Measurements from ENCODE around the gene NSUN6. TPM values are rescaled to one million over a fixed set of nuclear protein-coding genes. Genes with fewer than 3 reads are reported as not detected.
A peak's percentile ranks its signal among the peaks of the same experiment; 100 is the strongest.
"Not testable (repeated sequence)": the region's sequence is repeated elsewhere in the genome, so short reads cannot be mapped to it uniquely, and the experiment has no call there.

NSUN6 gene
- polyA plus RNA-seq, 3 donors = 1.2 to 5.1 (median 3.1) TPM

DNA sequence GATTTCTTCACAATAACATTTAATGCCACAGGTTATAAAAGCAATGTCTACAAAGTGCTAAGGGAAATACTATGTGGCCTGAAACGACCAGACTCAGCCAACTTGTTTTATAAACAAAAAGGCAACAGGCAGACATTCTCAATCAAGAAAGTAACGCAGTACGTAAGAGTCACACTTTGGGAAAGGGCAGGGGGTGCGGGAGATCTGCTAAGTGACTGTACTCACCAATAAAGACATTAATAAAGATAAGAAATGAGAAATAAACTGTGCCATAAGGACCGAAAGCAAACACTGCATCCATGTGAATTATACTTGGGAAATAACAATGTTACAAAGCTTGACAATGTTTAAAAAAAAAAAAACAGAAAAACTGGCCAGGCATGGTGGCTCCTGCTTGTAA is 25.5 kb downstream of the NSUN6 start:
- Histone ChIP-seq H3K36me3 (replicated peaks in 1 of 2; ENCODE audit: control insufficient read depth in 1 of 2, insufficient read depth in 2 of 2, low read length in 2 of 2) (peaks cover 4 to 15% of the 10 kb centered on the region in 2 donors), H3K9me3 (replicated peaks in 1 of 2; ENCODE audit: control insufficient read depth in 1 of 2, insufficient read depth in 1 of 2, low read length in 2 of 2) (no peaks in the 10 kb centered on the region), H3K79me2 (ENCODE audit: insufficient read depth, low read length) (no peaks in the 10 kb centered on the region), H3K4me1 (ENCODE audit: control insufficient read depth in 1 of 2, insufficient read depth in 2 of 2, low read length in 2 of 2) (peaks cover 0 to 3% of the 10 kb centered on the region in 2 donors), H2AFZ (ENCODE audit: insufficient read depth, low read depth, low read length, poor library complexity, severe bottlenecking) (no peak overlapping the region), H3K9ac (ENCODE audit: insufficient read depth, low read length, poor library complexity, severe bottlenecking) (no peak overlapping the region), H3K27me3 (ENCODE audit: control insufficient read depth in 2 of 2, insufficient read depth in 2 of 2, low read length in 2 of 2) (no peaks in the 10 kb centered on the region), H4K20me1 (ENCODE audit: insufficient read depth, low read length) (no peaks in the 10 kb centered on the region), H3K27ac (ENCODE audit: low read depth in 1 of 2, low read length in 2 of 2) (no peak overlapping the region), H3K4me2 (replicated peaks; ENCODE audit: extremely low read depth, low read length, poor library complexity, severe bottlenecking) (no peak overlapping the region), H3K4me3 (replicated peaks in 1 of 3; ENCODE audit: low read depth in 2 of 3, low read length in 3 of 3) (no peak overlapping the region)
- H3K9me3 Mint-ChIP-seq = peaks cover 0 to 3% (median 0%) of the 10 kb centered on the region in 7 donors
- H3K36me3 Mint-ChIP-seq = peaks cover 22 to 23% of the 10 kb centered on the region in 2 donors
- 80% methylated on average over 1 of the region's 5 CpGs for WGBS (ENCODE audit: insufficient coverage)
- H3K27me3 Mint-ChIP-seq (ENCODE audit: low read depth in 3 of 3) = no peaks in the 10 kb centered on the region
- no peak for DNase-seq
- TF ChIP-seq, protein P1, sequence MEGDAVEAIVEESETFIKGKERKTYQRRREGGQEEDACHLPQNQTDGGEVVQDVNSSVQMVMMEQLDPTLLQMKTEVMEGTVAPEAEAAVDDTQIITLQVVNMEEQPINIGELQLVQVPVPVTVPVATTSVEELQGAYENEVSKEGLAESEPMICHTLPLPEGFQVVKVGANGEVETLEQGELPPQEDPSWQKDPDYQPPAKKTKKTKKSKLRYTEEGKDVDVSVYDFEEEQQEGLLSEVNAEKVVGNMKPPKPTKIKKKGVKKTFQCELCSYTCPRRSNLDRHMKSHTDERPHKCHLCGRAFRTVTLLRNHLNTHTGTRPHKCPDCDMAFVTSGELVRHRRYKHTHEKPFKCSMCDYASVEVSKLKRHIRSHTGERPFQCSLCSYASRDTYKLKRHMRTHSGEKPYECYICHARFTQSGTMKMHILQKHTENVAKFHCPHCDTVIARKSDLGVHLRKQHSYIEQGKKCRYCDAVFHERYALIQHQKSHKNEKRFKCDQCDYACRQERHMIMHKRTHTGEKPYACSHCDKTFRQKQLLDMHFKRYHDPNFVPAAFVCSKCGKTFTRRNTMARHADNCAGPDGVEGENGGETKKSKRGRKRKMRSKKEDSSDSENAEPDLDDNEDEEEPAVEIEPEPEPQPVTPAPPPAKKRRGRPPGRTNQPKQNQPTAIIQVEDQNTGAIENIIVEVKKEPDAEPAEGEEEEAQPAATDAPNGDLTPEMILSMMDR (IDR thresholded peaks at IDR 0.05) = no peak
- intact Hi-C loops (cut with micrococcal nuclease) = no loop called here
- H3K4me3 Mint-ChIP-seq = no peak overlapping the region
- H3K27ac Mint-ChIP-seq = no peak overlapping the region
- peaks cover 9% of the 10 kb centered on the region for H3K4me1 Mint-ChIP-seq

DNA sequence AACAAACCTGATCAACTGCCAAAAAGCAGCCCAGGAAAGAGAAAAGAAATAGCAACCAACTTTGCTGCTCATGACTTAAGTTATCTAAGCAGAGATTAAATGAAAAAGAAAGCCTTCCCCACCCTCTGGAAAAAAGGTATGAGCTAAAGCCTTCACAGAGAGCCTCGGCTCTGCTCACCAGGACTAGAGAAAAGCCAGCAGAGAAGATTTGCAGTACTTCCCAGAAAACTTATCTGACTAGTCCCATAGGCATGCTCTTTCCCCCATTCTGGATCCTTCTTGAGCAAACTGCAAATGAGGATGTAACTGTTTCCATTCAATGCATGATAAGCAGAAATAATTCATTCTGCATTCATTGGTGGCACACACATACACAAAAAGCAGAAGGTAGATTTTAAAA is 27.7 kb downstream of the NSUN6 start:
- WGBS (ENCODE audit: insufficient coverage) = no CpG with 5 or more reads among the region's 1 CpG
- H3K4me2 ChIP-seq (replicated peaks; ENCODE audit: extremely low read depth, low read length, poor library complexity, severe bottlenecking); H3K27ac ChIP-seq (ENCODE audit: low read depth in 1 of 2, low read length in 2 of 2); H3K9ac ChIP-seq (ENCODE audit: insufficient read depth, low read length, poor library complexity, severe bottlenecking); H3K4me1 Mint-ChIP-seq; H3K4me1 ChIP-seq (ENCODE audit: control insufficient read depth in 1 of 2, insufficient read depth in 2 of 2, low read length in 2 of 2); H3K9me3 Mint-ChIP-seq; H3K27me3 ChIP-seq (ENCODE audit: control insufficient read depth in 2 of 2, insufficient read depth in 2 of 2, low read length in 2 of 2); H3K9me3 ChIP-seq (replicated peaks in 1 of 2; ENCODE audit: control insufficient read depth in 1 of 2, insufficient read depth in 1 of 2, low read length in 2 of 2); H3K79me2 ChIP-seq (ENCODE audit: insufficient read depth, low read length); intact Hi-C loops (cut with micrococcal nuclease); H3K4me3 Mint-ChIP-seq; H3K27me3 Mint-ChIP-seq (ENCODE audit: low read depth in 3 of 3); H2AFZ ChIP-seq (ENCODE audit: insufficient read depth, low read depth, low read length, poor library complexity, severe bottlenecking); H4K20me1 ChIP-seq (ENCODE audit: insufficient read depth, low read length); H3K4me3 ChIP-seq (replicated peaks in 1 of 3; ENCODE audit: low read depth in 2 of 3, low read length in 3 of 3); DNase-seq: not testable (repeated sequence)
- peaks cover 7 to 22% of the 10 kb centered on the region in 2 donors for H3K36me3 ChIP-seq (replicated peaks in 1 of 2; ENCODE audit: control insufficient read depth in 1 of 2, insufficient read depth in 2 of 2, low read length in 2 of 2)
- Mint-ChIP-seq H3K36me3 (peaks cover 29 to 36% of the 10 kb centered on the region in 2 donors), H3K27ac (peak overlapping the region in 1 of 7 donors; percentile 50)
